ENCODE data around the gene CDC25B.

The CDC25B gene

GRCh38 chr20:3815703-3816315, 19.7 kb downstream of the CDC25B start:
- H4K8ac ChIP-seq (ENCODE audit: low read length) = no peak overlapping the region
- no peak overlapping the region for H2AK5ac ChIP-seq (ENCODE audit: low read length, severe bottlenecking)
- H3K27me3 ChIP-seq (ENCODE audit: control insufficient read depth in 1 of 2, insufficient read depth in 1 of 2, low read length in 2 of 2) = no peaks in the 10 kb centered on the region
- peak overlapping the region in 1 of 2 experiments; percentile 11 for H3K18ac ChIP-seq (ENCODE audit: low read depth in 1 of 2, low read length in 2 of 2)
- DNase-seq = no peak
- 84% methylated on average over 9 of the region's 9 CpGs for WGBS
- no peak overlapping the region for H2BK5ac ChIP-seq (ENCODE audit: low read depth, low read length, poor library complexity, severe bottlenecking)
- H3K4me2 ChIP-seq (ENCODE audit: low read length, poor library complexity, severe bottlenecking) = no peak overlapping the region
- no peak overlapping the region for H3K4me3 ChIP-seq (ENCODE audit: insufficient read depth in 1 of 2, low read depth in 1 of 2, low read length in 2 of 2)
- H3K9me3 ChIP-seq (ENCODE audit: control insufficient read depth, low read length) = no peaks in the 10 kb centered on the region
- H3K36me3 ChIP-seq (ENCODE audit: control insufficient read depth in 1 of 2, insufficient read depth in 2 of 2, low read depth in 1 of 2, low read length in 2 of 2) = peaks cover 0 to 3% of the 10 kb centered on the region in 2 experiments
- H4K91ac ChIP-seq (ENCODE audit: low read length) = no peak overlapping the region
- H2AFZ ChIP-seq (ENCODE audit: low read depth, low read length) = no peak overlapping the region
- peaks cover 20% of the 10 kb centered on the region for H3K4me1 ChIP-seq (ENCODE audit: control insufficient read depth, insufficient read depth, low read depth, low read length)
- no peak overlapping the region for H2BK15ac ChIP-seq (ENCODE audit: low read depth, poor library complexity, severe bottlenecking)
- no peak overlapping the region for H3K23ac ChIP-seq (ENCODE audit: low read length in 2 of 2)
- no peak overlapping the region for H2BK120ac ChIP-seq (ENCODE audit: low read depth, low read length)
- no peak overlapping the region for H3K14ac ChIP-seq (ENCODE audit: low read length in 2 of 2)
- no peak overlapping the region for H3K9ac ChIP-seq (ENCODE audit: low read length)
- H3K4ac ChIP-seq (ENCODE audit: low read depth in 1 of 2, low read length in 2 of 2) = peak overlapping the region in 1 of 2 experiments; percentile 35
- H2BK12ac ChIP-seq (ENCODE audit: low read length in 2 of 2) = peak overlapping the region; percentile 21 to 29
- no peak overlapping the region for H3K27ac ChIP-seq (ENCODE audit: low read length, poor library complexity, severe bottlenecking)
- H3K79me1 ChIP-seq (replicated peaks; ENCODE audit: low read length, poor library complexity, severe bottlenecking) = no peaks in the 10 kb centered on the region

GRCh38 chr20:3818155-3819151, 22.3 kb downstream of the CDC25B start:
- Histone ChIP-seq H3K14ac (ENCODE audit: low read length in 2 of 2) (no peak overlapping the region), H3K27me3 (ENCODE audit: control insufficient read depth in 1 of 2, insufficient read depth in 1 of 2, low read length in 2 of 2) (no peaks in the 10 kb centered on the region), H2BK15ac (ENCODE audit: low read depth, poor library complexity, severe bottlenecking) (peak overlapping the region; percentile 63), H4K8ac (ENCODE audit: low read length) (peak overlapping the region; percentile 46), H2BK5ac (ENCODE audit: low read depth, low read length, poor library complexity, severe bottlenecking) (no peak overlapping the region), H2BK12ac (ENCODE audit: low read length in 2 of 2) (peak overlapping the region; percentile 81 to 86), H3K4me2 (ENCODE audit: low read length, poor library complexity, severe bottlenecking) (no peak overlapping the region), H2AK5ac (ENCODE audit: low read length, severe bottlenecking) (no peak overlapping the region), H3K9ac (ENCODE audit: low read length) (peak overlapping the region; percentile 44), H3K79me1 (replicated peaks; ENCODE audit: low read length, poor library complexity, severe bottlenecking) (peaks cover 11% of the 10 kb centered on the region), H3K4me1 (ENCODE audit: control insufficient read depth, insufficient read depth, low read depth, low read length) (peaks cover 19% of the 10 kb centered on the region), H3K23ac (ENCODE audit: low read length in 2 of 2) (no peak overlapping the region), H3K36me3 (ENCODE audit: control insufficient read depth in 1 of 2, insufficient read depth in 2 of 2, low read depth in 1 of 2, low read length in 2 of 2) (peaks cover 16 to 18% of the 10 kb centered on the region in 2 experiments), H3K18ac (ENCODE audit: low read depth in 1 of 2, low read length in 2 of 2) (peak overlapping the region; percentile 68 to 69), H3K9me3 (ENCODE audit: control insufficient read depth, low read length) (no peaks in the 10 kb centered on the region), H3K4ac (ENCODE audit: low read depth in 1 of 2, low read length in 2 of 2) (peak overlapping the region; percentile 56 to 63), H2BK120ac (ENCODE audit: low read depth, low read length) (peak overlapping the region; percentile 37), H4K91ac (ENCODE audit: low read length) (peak overlapping the region; percentile 85), H3K27ac (ENCODE audit: low read length, poor library complexity, severe bottlenecking) (no peak overlapping the region), H3K4me3 (ENCODE audit: insufficient read depth in 1 of 2, low read depth in 1 of 2, low read length in 2 of 2) (no peak overlapping the region), H2AFZ (ENCODE audit: low read depth, low read length) (no peak overlapping the region)
- peak; percentile 92 for DNase-seq
- 98% methylated on average over 8 of the region's 8 CpGs for WGBS

GRCh38 chr20:3819411-3820047, 23.4 kb downstream of the CDC25B start:
- Histone ChIP-seq H3K27me3 (ENCODE audit: control insufficient read depth in 1 of 2, insufficient read depth in 1 of 2, low read length in 2 of 2) (no peaks in the 10 kb centered on the region), H3K18ac (ENCODE audit: low read depth in 1 of 2, low read length in 2 of 2) (peak overlapping the region; percentile 41 to 100), H3K9me3 (ENCODE audit: control insufficient read depth, low read length) (no peaks in the 10 kb centered on the region), H3K9ac (ENCODE audit: low read length) (peak overlapping the region; percentile 97), H3K4me2 (ENCODE audit: low read length, poor library complexity, severe bottlenecking) (peak overlapping the region; percentile 79), H2BK120ac (ENCODE audit: low read depth, low read length) (peak overlapping the region; percentile 29), H2BK12ac (ENCODE audit: low read length in 2 of 2) (peak overlapping the region; percentile 6 to 83), H4K8ac (ENCODE audit: low read length) (peak overlapping the region; percentile 100), H3K79me1 (replicated peaks; ENCODE audit: low read length, poor library complexity, severe bottlenecking) (peaks cover 17% of the 10 kb centered on the region), H4K91ac (ENCODE audit: low read length) (peak overlapping the region; percentile 79), H3K4ac (ENCODE audit: low read depth in 1 of 2, low read length in 2 of 2) (peak overlapping the region; percentile 67 to 80), H2AFZ (ENCODE audit: low read depth, low read length) (no peak overlapping the region), H2AK5ac (ENCODE audit: low read length, severe bottlenecking) (peak overlapping the region; percentile 3), H3K14ac (ENCODE audit: low read length in 2 of 2) (peak overlapping the region in 1 of 2 experiments; percentile 18), H3K4me3 (ENCODE audit: insufficient read depth in 1 of 2, low read depth in 1 of 2, low read length in 2 of 2) (peak overlapping the region; percentile 94 to 95), H3K4me1 (ENCODE audit: control insufficient read depth, insufficient read depth, low read depth, low read length) (peaks cover 19% of the 10 kb centered on the region), H3K23ac (ENCODE audit: low read length in 2 of 2) (no peak overlapping the region), H3K36me3 (ENCODE audit: control insufficient read depth in 1 of 2, insufficient read depth in 2 of 2, low read depth in 1 of 2, low read length in 2 of 2) (peaks cover 27 to 28% of the 10 kb centered on the region in 2 experiments), H2BK15ac (ENCODE audit: low read depth, poor library complexity, severe bottlenecking) (peak overlapping the region; percentile 41), H2BK5ac (ENCODE audit: low read depth, low read length, poor library complexity, severe bottlenecking) (no peak overlapping the region), H3K27ac (ENCODE audit: low read length, poor library complexity, severe bottlenecking) (peak overlapping the region; percentile 89)
- WGBS = 85% methylated on average over 20 of the region's 20 CpGs
- DNase-seq = no peak

Data from mesenchymal stem cell (in vitro differentiated cells and primary cell).